Measurements from ENCODE around the gene C1QTNF12. TPM values are rescaled to one million over a fixed set of nuclear protein-coding genes. Genes with fewer than 3 reads are reported as not detected.

Gene C1QTNF12
- total RNA-seq, 1 experiment from 2014 or later = 4.4 TPM

GRCh38 chr1:1286313-1287261 is 40.1 kb upstream of the C1QTNF12 start:
- Mint-ChIP-seq H3K4me3 (no peak overlapping the region), H3K36me3 (ENCODE audit: insufficient read depth in 1 of 3, low read depth in 3 of 3) (no peaks in the 10 kb centered on the region), H3K9me3 (peaks cover 2 to 10% of the 10 kb centered on the region in 2 experiments; a peak in 3 of 5 replicates), H3K27ac (no peak overlapping the region), H3K27me3 (ENCODE audit: low read depth) (peaks cover 4% of the 10 kb centered on the region), H3K4me1 (peaks cover 0 to 7% of the 10 kb centered on the region in 2 experiments; a peak in 1 of 4 replicates)
- peak; percentile 31 for DNase-seq
- no peak overlapping the region for H3K9ac ChIP-seq (ENCODE audit: extremely low read depth, insufficient read length, low read length)
- no peaks in the 10 kb centered on the region for H3K23me2 ChIP-seq (ENCODE audit: insufficient read length, low read depth, low read length, poor library complexity, severe bottlenecking)
- H3K56ac ChIP-seq (ENCODE audit: insufficient read length, low read depth, low read length) = no peak overlapping the region
- no peak overlapping the region for H4K8ac ChIP-seq (replicated peaks; ENCODE audit: insufficient read length, low read depth, low read length)
- H3K9me3 ChIP-seq (ENCODE audit: control insufficient read depth, low read depth, low read length) = no peaks in the 10 kb centered on the region
- H4K5ac ChIP-seq (ENCODE audit: insufficient read length, low read depth, low read length) = peak overlapping the region; percentile 37
- H2AFZ ChIP-seq (ENCODE audit: low read length) = no peak overlapping the region
- no peak overlapping the region for H2BK120ac ChIP-seq (ENCODE audit: low read depth, low read length, poor library complexity, severe bottlenecking)
- H2BK20ac ChIP-seq (ENCODE audit: low read depth, low read length, poor library complexity, severe bottlenecking) = no peak overlapping the region
- H3K4me2 ChIP-seq (ENCODE audit: insufficient read depth, insufficient read length, low read length) = no peak overlapping the region
- no CpG with 5 or more reads among the region's 50 CpGs for WGBS (ENCODE audit: extremely low coverage, insufficient read length, low lambda C conversion rate)
- no peak overlapping the region for H2AK5ac ChIP-seq (ENCODE audit: insufficient read length, low read length)
- no peak overlapping the region for H3K27ac ChIP-seq (ENCODE audit: insufficient read length, low read depth, low read length)
- H4K91ac ChIP-seq (ENCODE audit: insufficient read length, low read depth, low read length) = no peak overlapping the region
- no peak overlapping the region for H2BK12ac ChIP-seq (ENCODE audit: insufficient read length, low read depth, low read length)
- no peak overlapping the region for H2BK15ac ChIP-seq (ENCODE audit: low read depth, low read length)
- H3T11ph ChIP-seq (ENCODE audit: low read length) = no peak overlapping the region
- H3K4ac ChIP-seq (ENCODE audit: low read depth, low read length) = no peak overlapping the region
- H3K4me1 ChIP-seq (ENCODE audit: insufficient read depth, low read length) = no peaks in the 10 kb centered on the region
- H2BK5ac ChIP-seq (ENCODE audit: insufficient read length, low read length) = no peak overlapping the region
- no peaks in the 10 kb centered on the region for H3K79me1 ChIP-seq (ENCODE audit: insufficient read depth, low read depth, low read length, poor library complexity, severe bottlenecking)
- H3K18ac ChIP-seq (ENCODE audit: insufficient read length, low read depth, low read length) = peak overlapping the region; percentile 31
- no peak overlapping the region for H3K14ac ChIP-seq (ENCODE audit: insufficient read depth, low read length)
- H3K27me3 ChIP-seq (ENCODE audit: insufficient read depth, low read length) = no peaks in the 10 kb centered on the region
- H3K79me2 ChIP-seq (ENCODE audit: insufficient read depth, low read length) = no peaks in the 10 kb centered on the region
- no peaks in the 10 kb centered on the region for H4K20me1 ChIP-seq (ENCODE audit: control insufficient read depth, insufficient read depth, insufficient read length)
- H3K23ac ChIP-seq (ENCODE audit: insufficient read length, low read depth, low read length) = no peak overlapping the region
- TF ChIP-seq CTCF (conservative IDR thresholded peaks at IDR 0.05) = no peak
